SHP77 treated with DMSO at 0.1 percent for 48 hours (cell line): ENCODE data around the gene POLR1B.
"Not testable (repeated sequence)": the region's sequence is repeated elsewhere in the genome, so short reads cannot be mapped to it uniquely, and the experiment has no call there.

ENCODE experiments used
- DNase-seq: peaks from one replicate; lab custom pipeline; 2025; lab: John Stamatoyannopoulos, UW

POLR1B gene

GRCh38 chr2:112542123-112542983, at the start of gene POLR1B:
Gene POLR1B (plus strand): TSS chr2:112542465. CDS start chr2:112542495, 30 bp downstream.
- DNase-seq: peak; percentile 84

- DNase-seq: no peak
These were observed 49.2 kb upstream of the POLR1B start for GRCh38 chr2:112493048-112493447.

DNA sequence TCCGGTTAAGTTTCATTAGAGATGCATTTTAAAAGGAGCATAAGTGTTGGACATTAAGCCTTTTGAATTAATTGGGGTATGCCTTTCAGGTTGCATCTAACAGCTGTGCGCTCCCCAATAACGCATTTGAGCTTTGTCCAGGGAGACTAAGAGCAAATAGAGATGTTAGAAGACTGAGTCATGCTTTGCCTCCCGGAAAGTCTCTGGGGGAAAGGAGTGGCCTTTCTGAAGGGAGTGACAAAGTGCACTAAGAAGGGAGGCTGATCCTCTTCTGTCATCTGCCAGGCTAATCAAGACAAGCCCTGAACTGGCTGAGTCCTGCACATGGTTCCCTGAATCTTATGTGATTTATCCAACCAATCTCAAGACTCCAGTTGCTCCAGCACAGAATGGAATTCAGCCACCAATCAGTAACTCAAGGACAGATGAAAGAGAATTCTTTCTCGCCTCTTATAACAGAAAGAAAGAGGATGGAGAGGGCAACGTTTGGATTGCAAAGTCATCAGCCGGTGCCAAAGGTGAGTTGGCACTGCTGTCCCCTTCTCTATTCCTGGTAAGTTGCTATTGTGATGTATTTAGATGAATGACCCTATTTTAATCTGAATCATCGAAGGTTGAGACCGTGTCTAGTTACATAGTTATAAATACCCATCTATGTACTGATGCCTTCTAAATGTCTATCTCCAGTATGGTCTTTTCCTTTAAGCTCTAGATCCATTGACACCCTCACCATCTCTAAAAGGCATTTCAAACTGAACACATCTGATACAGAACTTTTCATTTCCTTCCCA, 48.2 kb upstream of the POLR1B start:
- no peak for DNase-seq

GRCh38 chr2:112494828-112495227, 47.4 kb upstream of the POLR1B start:
- DNase-seq: no peak

GRCh38 chr2:112495878-112496277, 46.4 kb upstream of the POLR1B start:
- DNase-seq: not testable (repeated sequence)

- not testable (repeated sequence) for DNase-seq
These were observed 41.3 kb upstream of the POLR1B start for GRCh38 chr2:112500850-112501484.

DNA sequence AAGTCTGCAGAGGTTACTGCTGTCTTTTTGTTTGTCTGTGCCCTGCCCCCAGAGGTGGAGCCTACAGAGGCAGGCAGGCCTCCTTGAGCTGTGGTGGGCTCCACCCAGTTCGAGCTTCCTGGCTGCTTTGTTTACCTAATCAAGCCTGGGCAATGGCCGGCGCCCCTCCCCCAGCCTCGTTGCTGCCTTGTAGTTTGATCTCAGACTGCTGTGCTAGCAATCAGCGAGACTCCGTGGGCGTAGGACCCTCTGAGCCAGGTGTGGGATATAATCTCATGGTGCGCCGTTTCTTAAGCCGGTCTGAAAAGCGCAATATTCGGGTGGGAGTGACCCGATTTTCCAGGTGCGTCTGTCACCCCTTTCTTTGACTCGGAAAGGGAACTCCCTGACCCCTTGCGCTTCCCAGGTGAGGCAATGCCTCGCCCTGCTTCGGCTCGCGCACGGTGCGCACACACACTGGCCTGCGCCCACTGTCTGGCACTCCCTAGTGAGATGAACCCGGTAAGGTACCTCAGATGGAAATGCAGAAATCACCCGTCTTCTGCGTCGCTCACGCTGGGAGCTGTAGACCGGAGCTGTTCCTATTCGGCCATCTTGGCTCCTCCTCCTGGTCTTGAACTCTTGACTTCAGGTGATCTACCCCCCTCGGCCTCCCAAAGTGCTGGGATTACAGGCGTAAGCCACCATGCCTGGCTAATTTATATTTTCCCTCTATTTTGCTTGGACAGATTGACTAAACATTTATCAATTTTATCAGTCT, 32.8 kb upstream of the POLR1B start:
- DNase-seq: not testable (repeated sequence)

DNA sequence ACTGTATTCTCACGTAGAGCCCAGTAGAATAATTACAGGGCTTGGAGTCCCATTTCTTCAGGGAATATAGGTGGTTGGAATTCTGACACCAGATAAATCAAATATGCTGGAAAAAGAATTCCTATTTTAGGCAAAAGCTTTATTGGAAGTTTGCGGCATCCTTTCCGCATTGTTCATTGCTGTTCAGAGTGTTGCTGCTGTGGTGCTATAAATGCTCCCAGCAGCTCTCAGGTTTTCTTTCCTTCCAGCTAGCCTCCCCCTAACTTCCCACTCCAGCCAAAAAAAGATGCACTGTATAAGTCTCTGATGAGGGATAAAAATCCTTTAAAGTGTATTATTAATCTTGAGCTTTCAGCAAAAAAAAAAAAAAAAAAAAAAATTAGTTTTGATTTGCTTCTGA, 25.5 kb upstream of the POLR1B start:
- no peak for DNase-seq

GRCh38 chr2:112518807-112519206, 23.5 kb upstream of the POLR1B start:
- no peak for DNase-seq

GRCh38 chr2:112519506-112519905, 22.8 kb upstream of the POLR1B start:
- DNase-seq: no peak

DNA sequence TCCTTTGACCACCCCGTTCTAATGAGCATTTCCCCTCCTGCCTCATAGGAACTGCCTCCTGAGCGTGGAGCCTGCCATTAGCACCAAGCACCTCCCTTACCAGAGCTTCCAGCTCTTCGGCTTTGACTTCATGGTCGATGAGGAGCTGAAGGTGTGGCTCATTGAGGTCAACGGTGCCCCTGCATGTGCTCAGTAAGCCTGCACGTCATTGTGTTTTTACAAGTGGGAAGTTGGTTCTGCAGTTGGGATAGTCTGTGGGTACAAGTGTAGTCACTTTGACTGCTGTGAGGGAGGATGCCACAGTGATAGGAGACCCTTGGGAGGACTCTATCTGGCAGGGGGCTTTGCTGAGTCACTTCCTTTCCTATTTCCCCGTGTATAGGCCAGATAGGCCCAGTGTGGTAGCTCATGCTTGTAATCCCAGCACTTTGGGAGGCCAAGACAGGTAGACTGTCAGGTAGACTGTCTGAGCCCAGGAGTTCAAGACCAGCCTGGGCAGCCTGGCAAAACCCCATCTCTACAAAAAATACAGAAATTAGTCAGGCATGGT, 22.0 kb upstream of the POLR1B start:
- DNase-seq: no peak

- no peak for DNase-seq
These were observed 18.9 kb upstream of the POLR1B start for GRCh38 chr2:112523291-112523777.

DNA sequence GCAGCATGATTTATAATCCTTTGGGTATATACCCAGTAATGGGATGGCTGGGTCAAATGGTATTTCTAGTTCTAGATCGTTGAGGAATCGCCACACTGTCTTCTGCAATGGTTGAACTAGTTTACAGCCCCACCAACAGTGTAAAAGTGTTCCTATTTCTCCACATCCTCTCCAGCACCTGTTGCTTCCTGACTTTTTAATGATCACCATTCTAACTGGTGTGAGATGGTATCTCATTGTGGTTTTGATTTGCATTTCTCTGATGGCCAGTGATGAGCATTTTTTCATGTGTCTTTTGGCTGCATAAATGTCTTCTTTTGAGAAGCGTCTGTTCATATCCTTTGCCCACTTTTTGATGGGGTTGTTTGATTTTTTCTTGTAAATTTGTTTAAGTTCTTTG, 18.0 kb upstream of the POLR1B start:
- not testable (repeated sequence) for DNase-seq

GRCh38 chr2:112528541-112528940, 13.7 kb upstream of the POLR1B start:
- no peak for DNase-seq

DNA sequence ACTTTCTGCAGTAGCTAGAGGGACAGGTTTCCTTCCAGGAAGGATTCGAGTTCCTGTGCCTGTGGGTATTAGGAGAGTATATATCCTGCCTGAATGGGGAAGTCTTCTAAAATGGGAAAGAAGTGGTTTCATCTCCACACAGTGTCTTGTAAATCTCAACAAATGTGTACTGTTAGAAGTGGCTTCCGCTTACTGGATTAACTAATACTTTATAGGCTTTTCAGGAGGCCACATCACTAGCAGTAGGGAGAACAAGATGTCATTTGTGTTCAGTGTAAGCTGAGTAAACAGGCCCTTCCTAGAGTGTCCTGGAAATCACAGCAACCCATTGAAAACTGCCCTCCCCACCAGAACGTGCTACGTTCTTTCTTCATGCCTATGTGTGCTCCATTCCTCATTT, 12.5 kb upstream of the POLR1B start:
- DNase-seq: no peak

DNA sequence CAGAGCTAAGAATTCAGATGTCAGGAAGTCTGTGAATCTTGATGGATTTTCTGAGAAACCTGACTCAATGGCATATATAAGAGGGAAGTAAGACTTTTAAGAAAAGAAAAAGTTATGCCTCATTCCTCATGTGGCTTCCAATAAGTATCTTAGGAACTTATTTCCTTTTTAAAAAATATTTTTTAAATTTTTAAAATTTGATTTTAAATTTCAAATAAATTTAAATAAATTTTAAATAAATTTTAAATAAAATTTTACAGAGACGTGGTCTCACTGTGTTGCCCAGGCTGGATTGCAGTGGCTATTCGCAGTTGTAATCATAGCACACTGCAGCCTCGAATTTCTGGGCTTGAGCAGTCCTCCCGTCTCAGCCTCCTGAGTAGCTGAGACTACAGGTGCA, 11.5 kb upstream of the POLR1B start:
- DNase-seq: no peak

GRCh38 chr2:112534826-112535225, 7.4 kb upstream of the POLR1B start:
- no peak for DNase-seq

GRCh38 chr2:112536665-112537064, 5.6 kb upstream of the POLR1B start:
- not testable (repeated sequence) for DNase-seq

- DNase-seq: no peak
These were observed 3.0 kb upstream of the POLR1B start for GRCh38 chr2:112539306-112539705.

DNA sequence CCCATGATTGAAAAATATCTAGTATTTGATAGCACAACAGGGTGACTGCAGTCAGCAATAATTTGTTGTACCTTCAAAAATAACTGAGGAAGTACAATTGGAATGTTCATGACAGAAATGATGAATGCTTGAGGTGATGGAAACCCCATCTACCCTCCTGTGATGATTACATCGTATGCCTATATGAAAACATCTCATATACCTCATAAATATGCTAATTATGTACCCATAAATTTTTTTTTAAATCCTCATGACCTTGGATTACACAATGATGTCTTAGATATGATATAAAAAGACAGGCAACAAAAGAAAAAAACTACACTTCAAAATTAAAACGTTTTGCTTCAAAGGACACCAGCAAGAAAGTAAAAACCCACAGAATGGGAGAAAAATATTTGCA, 1.4 kb upstream of the POLR1B start:
- DNase-seq: no peak
